GM21529 (cell line): ENCODE results near the gene MBD3L4.
"Not testable (repeated sequence)": the region's sequence is repeated elsewhere in the genome, so short reads cannot be mapped to it uniquely, and the experiment has no call there.

ENCODE experiments used
- ATAC-seq: cut with Tn5 transposase; IDR thresholded peaks from one replicate; pipeline ENCODE4 v1.9.1; 2021; ENCODE audit not compliant: unreplicated experiment

Gene MBD3L4

GRCh38 chr19:7040079-7040478 is at the start of gene MBD3L4:
Gene MBD3L4, minus strand, starts transcription at chr19:7040179. Its CDS starts 35 bp downstream, at chr19:7040144.
- not testable (repeated sequence) for ATAC-seq

- ATAC-seq, result no peak
Measured at GRCh38 chr19:7088999-7089398, 49.0 kb upstream of the MBD3L4 start.

- no peak for ATAC-seq
Measured at GRCh38 chr19:7083076-7083956, 43.3 kb upstream of the MBD3L4 start.

GRCh38 chr19:7078008-7078407 is 38.0 kb upstream of the MBD3L4 start:
- no peak for ATAC-seq

GRCh38 chr19:7076151-7076550 is 36.2 kb upstream of the MBD3L4 start:
- no peak for ATAC-seq

GRCh38 chr19:7074705-7075282 is 34.8 kb upstream of the MBD3L4 start:
- no peak for ATAC-seq

GRCh38 chr19:7072541-7072940 is 32.6 kb upstream of the MBD3L4 start:
- no peak for ATAC-seq

GRCh38 chr19:7069904-7070226 is 29.9 kb upstream of the MBD3L4 start:
- ATAC-seq, result no peak

- ATAC-seq, result peak; percentile 94
Measured at GRCh38 chr19:7069042-7069903, 29.3 kb upstream of the MBD3L4 start, which contains the start of gene ZNF557. Gene ZNF557, plus strand, starts transcription at chr19:7069703. Its CDS starts 5,372 bp downstream, at chr19:7075075.

GRCh38 chr19:7068599-7068998 is 28.6 kb upstream of the MBD3L4 start:
- ATAC-seq, result no peak

- no peak for ATAC-seq
Measured at GRCh38 chr19:7067716-7068115, 27.7 kb upstream of the MBD3L4 start.

GRCh38 chr19:7067122-7067521 is 27.1 kb upstream of the MBD3L4 start:
- ATAC-seq, result not testable (repeated sequence)

- ATAC-seq, result no peak
Measured at GRCh38 chr19:7063764-7064418, 23.9 kb upstream of the MBD3L4 start.

GRCh38 chr19:7063339-7063738 is 23.4 kb upstream of the MBD3L4 start:
- ATAC-seq, result no peak

- not testable (repeated sequence) for ATAC-seq
Measured at GRCh38 chr19:7059977-7060376, 20.0 kb upstream of the MBD3L4 start.

- ATAC-seq, result not testable (repeated sequence)
Measured at GRCh38 chr19:7058576-7058975, 18.6 kb upstream of the MBD3L4 start, which contains the start of gene MBD3L3. Gene MBD3L3, minus strand, starts transcription at chr19:7058676. Its CDS starts 71 bp downstream, at chr19:7058605.

- not testable (repeated sequence) for ATAC-seq
Measured at GRCh38 chr19:7056371-7056770, 16.4 kb upstream of the MBD3L4 start.

GRCh38 chr19:7055679-7056078 is 15.7 kb upstream of the MBD3L4 start:
- ATAC-seq, result not testable (repeated sequence)

- ATAC-seq, result not testable (repeated sequence)
Measured at GRCh38 chr19:7054635-7055368, 14.8 kb upstream of the MBD3L4 start.

- ATAC-seq, result not testable (repeated sequence)
Measured at GRCh38 chr19:7052896-7053295, 12.9 kb upstream of the MBD3L4 start.
